ENCODE data around the gene NUP93. TPM values are rescaled to one million over a fixed set of nuclear protein-coding genes. Genes with fewer than 3 reads are reported as not detected.

Gene NUP93
- 79.4 TPM for polyA plus RNA-seq (2013, experiment 1 of 2; ENCODE audit: insufficient read length)
- polyA plus RNA-seq (2013, experiment 2 of 2; ENCODE audit: insufficient read length): 42.4 TPM

DNA sequence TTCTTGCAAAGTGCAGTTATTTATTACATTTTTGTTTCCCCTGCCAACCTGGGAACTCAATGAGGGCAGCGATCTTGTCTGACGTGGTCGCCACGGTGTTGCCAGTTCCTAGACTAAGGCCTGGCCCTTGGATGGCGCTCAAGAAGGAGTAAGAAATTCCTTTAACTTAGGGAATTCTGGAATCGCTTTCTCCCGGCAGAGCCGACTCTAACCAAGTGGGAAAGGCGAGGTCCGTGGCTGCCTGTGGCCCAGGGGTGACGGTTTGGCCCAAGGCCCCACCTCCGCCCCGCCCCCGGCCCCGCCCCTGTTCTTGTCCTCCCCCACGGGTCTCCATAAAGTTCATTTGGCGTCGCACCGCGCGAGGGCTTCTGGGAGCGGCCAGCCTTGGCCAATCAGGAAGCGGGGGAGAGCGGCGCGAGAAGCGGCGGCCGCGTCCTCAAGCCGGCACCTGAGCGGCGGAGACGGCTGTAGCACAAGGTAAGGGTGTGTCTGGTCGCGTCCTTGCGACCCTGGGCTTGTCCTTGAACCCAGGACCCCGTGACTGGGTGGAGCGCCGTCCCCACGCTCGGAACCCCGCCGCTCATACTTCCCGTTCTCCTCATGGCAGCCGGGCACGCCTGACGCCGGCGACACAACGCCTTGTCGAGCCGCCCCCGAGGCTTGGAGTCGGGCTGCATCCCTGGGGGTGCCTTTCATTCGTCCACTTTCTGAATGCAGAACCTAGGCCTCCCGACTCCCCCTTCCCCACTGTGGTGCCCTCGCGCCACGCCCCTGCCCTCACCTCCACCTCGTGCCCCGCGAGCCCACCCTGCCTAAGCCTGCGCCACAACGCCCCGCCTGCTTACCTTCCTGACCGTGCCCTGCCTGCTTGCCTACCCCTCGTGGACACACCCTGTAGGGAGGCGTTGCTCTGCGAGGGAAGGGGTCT lies at the start of gene NUP93:
NUP93 (plus strand) TSS at position 395 of the 928 bp plus-strand sequence. CDS start 18,119 bp downstream, outside the sequence.
- DNase-seq: peak; percentile 94

DNA sequence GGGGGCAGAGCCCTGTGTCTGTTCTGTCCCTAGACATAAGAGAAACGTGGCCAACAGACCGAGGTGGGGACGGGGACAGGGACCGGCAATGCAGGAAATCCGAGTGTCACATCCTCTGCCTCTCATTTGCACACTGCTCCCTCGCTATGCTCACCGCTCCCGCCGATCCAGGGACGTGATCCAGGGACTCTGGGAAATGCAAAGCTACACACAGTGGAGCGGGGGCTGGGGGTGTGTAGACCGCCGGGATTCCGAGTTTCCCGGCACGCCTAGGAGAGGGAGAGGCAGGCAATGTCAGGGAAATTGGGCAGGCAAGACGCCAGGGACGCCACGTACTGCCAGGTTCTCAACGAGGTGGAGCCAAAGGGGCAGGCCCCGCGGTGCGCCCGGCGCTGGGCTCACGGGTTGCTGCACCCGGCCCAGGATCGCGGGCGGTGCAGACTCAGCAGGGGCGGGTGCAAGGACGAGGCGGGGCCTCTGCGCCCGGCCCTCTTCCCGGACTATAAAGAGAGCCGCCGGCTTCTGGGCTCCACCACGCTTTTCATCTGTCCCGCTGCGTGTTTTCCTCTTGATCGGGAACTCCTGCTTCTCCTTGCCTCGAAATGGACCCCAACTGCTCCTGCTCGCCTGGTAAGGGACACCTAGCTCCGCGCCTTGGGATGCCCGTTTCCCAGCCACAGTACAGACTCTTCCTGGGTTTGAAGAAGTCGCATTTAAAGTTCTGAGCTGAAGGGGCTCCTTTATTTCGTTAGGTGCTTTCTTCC lies 47.8 kb upstream of the NUP93 start, which contains the start of gene MT1X:
MT1X (plus strand) TSS at position 532 of the 764 bp plus-strand sequence; CDS start at position 603, 71 bp downstream.
- peak; percentile 86 for DNase-seq

DNA sequence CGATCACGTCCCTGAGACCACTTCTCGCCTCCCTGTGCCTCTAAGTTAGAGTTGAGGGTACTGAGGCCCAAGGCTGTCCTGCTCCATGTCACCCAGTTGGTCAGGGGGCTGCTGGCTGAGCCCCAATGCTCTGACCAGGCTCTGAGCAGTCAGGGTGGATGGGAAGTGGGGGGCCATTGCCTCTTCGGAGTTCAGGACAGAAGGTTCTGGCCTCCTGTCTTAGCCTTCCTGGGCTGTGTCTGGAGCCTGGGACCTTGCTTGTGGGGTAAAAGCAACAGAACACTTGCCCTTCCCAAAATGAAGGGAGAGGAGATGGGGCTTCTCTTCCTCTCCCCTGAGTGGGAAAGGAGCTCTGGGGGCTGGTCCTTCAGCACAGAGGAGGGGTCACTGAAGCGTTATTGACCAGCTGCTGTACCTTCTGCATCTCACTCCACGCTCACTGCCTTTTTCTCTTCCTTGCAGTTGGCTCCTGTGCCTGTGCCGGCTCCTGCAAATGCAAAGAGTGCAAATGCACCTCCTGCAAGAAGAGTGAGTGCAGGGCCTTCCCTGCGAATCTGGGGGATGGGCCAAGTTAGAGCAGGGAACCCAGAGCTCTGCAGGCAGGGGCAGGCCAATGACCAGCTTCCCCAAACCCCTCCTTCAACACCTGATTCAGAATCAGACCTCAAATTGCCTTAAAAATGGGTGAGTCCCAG lies 47.1 kb upstream of the NUP93 start:
- DNase-seq: no peak

DNA sequence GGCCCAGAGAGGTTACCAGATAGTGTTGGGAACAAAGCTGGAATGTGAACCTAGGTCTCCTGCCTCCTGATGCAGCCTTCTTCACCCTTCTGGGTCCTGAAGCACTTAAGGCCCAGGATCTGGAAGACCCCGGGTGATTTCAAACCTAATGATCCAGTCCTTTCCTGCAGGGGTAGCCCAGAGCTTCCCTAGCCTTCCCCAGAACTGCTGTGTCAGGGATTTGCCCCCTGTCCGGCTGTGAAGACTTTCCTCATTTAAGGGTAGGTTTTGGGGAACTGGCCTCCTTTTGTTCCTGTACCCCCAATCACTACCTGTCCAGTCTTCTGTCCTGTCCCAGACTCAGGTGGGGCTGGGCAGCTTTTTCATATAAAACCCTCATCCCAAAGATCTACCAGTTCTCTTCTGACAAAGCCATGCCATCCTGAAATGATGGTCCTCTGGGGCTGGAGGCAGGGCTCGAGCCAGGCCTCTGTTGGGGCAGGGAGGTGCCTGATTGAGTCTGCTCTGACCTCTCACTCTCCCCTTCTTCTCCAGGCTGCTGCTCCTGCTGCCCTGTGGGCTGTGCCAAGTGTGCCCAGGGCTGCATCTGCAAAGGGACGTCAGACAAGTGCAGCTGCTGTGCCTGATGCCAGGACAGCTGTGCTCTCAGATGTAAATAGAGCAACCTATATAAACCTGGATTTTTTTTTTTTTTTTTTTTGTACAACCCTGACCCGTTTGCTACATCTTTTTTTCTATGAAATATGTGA lies 46.3 kb upstream of the NUP93 start:
- no peak for DNase-seq

- no peak for DNase-seq
These were observed 45.5 kb upstream of the NUP93 start for GRCh38 chr16:56684256-56684925.

DNA sequence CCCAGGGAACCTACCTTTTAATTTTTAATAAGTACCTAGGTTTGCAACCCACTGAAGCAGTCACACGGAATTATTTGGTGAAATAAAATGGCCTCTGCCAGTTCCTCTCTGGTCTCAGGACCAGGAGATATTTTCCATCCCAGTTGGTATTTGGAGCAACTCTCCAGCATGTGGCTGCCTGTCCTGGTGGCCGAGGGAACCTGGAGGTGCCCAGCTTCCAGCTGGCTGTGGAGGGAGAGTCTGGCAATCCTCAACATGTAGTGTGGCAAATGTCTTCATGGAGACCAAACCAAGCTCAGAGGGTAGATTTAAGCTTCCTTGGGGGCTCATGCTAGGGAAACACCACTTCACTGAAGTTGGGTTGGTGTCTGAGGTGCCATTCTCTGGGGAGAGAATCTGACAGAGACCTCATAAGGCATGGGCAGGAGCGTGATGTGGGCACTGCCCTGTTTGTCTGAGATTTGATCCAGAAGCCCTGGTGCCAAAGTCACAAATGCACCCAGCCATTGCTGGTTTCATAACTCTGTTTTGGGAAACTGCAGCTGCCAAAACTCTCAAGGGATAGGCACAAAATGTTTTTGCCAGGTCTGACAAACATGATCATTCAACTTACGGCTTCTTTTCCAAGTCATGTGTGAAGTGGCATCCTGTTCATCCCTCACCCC lies 44.9 kb upstream of the NUP93 start:
- DNase-seq: no peak

- no peak for DNase-seq
These were observed 43.2 kb upstream of the NUP93 start for GRCh38 chr16:56686758-56687157.

DNA sequence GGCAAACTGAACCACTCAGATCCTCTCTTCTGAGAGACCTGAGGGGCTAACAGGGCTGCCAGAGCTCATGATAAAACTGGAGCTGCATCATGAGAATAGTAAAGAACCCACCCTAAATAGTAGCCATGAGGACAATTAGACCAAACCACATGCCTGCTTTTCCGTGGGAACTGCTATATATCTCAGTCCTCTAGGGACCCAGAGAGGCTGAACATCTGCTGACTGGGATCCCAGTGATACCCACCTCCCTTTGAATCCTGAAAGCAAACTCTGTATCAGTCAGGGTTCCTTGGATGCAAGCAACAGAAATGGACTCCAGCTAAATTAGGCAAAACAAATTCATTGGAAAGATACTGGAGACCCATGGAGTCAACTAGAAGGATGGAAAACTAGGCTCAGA lies 41.2 kb upstream of the NUP93 start:
- peak; percentile 15 for DNase-seq

DNA sequence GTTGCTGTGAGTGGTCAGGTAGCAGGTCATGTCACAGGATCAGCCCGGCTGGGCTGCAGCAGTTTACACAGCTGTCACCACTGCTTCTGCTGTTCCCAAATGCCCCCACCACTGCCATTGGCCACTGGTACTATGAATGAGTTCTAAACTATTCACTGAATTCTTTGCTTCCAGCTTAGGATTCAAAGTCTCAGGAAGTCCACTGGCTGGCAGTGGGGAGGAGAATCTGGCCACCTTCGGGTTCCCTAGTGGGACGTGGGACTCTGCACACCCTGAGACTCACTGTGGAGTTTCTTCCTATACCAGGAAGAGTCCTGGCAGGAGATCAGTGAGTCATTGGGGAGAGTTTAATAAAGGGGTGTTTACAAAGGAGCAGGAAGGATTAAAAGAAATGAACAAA lies 40.8 kb upstream of the NUP93 start:
- DNase-seq: peak; percentile 46

- no peak for DNase-seq
These were observed 39.4 kb upstream of the NUP93 start for GRCh38 chr16:56690420-56691122.

GRCh38 chr16:56691885-56692284 lies 38.0 kb upstream of the NUP93 start:
- DNase-seq: peak; percentile 63

DNA sequence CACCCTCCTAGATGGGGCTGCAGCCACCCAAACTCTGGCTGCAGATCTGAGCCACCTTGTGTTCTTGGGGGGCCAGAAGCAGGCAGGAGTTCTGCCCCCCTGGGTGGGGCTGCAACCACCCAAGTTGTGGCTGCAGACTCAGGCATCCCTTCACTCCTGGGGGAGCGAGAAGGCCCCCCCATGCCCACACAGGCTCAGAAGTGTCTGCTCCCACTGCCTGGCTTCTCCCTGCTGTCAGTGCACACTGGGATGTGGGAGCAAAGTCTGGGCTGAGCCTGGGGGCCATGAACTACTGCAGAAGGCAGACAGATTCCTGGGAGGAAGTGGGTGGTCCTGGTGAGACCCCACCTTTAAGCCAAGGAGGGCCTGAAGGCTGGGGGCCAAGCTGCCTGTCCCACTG lies 34.7 kb upstream of the NUP93 start:
- DNase-seq: no peak

- DNase-seq: no peak
These were observed 32.3 kb upstream of the NUP93 start for GRCh38 chr16:56697456-56698155.

DNA sequence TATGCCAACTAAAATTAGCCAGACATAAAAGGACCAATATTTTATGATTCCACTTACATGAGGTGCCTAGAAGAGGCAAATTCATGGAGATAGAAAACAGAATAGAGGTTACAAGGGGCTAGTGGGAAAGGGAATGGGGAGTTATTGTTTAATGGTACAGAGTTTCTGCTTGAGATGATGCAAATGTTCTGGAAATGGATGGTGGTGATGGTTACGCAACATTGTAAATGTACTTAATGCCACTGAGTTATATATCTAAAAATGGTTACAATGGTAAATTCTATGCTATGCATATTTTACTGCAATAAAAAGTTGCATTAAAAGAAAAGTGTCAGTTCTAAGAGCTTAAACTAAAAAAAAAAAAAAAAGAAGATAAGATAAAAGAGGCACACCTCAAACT lies 29.7 kb upstream of the NUP93 start:
- DNase-seq: no peak

DNA sequence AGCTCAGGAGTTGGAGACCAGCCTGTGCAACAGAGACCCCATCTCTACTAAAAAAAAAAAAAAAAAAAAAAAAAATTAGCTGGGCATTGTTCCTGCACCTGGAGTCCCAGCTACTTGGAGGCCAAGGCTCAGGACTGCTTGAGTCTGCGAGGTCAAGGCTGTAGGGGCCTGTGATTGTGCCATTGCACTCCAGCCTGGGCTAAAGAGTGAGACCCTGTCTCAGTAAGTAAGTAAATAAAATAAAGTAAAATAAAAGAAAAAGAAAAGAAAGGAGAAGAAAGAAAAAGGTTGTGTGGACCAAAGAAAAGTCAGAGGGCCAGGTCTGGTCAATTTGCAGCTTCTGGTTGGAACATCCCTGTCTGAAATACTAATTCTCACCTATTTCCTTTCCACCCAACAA lies 29.3 kb upstream of the NUP93 start:
- no peak for DNase-seq

DNA sequence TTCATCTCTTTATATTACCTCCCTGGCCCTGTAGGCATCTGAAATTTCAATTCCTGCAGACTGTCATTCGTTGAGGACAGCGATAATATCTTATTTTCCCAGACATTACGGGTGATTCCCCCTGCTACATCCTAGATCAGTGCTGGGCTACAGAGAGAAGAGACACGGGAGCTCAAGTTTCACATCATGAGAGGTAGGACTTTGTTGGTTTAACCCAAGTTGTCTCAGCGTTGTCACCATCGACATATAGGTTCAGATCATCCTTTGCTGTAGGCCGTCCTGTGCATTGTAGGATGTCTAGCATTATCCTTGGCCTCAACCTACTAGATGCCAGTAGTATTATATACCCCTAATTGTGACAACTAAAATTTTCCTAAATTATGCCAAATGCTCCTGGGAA lies 28.4 kb upstream of the NUP93 start:
- DNase-seq: no peak

GRCh38 chr16:56702836-56703235 lies 27.1 kb upstream of the NUP93 start:
- no peak for DNase-seq

DNA sequence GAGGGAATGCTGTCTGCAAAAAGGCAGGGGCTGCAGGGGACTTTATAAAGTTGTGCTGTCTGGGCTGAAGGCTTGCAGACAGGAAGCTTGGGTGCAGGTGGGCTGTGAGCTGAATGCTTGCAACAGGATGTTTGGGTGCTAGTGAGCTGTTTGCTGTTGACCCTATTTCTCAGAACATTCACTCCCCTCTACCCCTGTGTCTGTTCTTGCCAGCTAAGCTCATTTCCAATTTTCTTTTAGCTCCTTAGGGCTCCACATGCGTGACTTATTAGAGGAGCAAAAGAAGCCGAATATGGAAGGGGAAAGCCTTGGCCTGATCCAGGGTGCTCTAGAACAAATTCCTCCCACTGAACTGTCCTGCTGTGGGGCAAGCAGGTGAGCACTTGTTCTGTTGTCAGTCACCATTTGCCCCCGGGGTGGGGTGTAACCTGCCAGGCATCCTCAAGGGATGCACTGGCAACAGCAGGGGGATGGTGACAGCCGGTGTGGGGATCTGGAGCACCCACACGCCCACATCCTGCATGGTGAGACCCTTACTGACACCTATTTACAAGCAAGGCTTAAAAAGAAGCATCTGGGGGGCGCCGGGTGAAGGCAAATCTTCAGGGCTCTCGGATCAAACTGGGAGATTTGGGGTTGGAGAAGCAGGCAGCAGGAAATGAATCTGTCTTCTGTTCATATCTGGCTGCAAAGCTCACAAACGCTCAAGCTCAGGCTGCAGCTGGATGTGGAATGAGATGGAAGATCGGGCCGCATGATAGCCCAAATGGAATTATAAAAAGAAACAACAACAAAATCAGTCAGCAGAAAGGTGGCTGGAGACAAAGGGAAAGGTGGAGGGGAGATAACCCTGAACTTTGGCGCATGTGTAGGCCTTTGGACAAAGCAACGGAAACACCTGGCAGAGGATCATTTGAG lies 21.1 kb upstream of the NUP93 start:
- DNase-seq: no peak

Measured in fibroblast of skin of back (primary cell).